GM12878 (cell line): ENCODE results near the gene NR1D1. TPM values are rescaled to one million over a fixed set of nuclear protein-coding genes. Genes with fewer than 3 reads are reported as not detected.
A peak's percentile ranks its signal among the peaks of the same experiment; 100 is the strongest.

ENCODE experiments used
- BCL3 ChIP-seq: IDR thresholded peaks from 2 replicates; pipeline ENCODE4 v1.6.1; 2011; ENCODE audit warnings: borderline replicate concordance, low read depth, mild to moderate bottlenecking, moderate library complexity, low read length; ENCODE audit not compliant: insufficient read depth, poor library complexity, severe bottlenecking
- BMI1 ChIP-seq: fragments of 450-650 bp; IDR thresholded peaks from 2 replicates; pipeline ENCODE4 v1.6.1; 2016; ENCODE audit warnings: mild to moderate bottlenecking, moderate library complexity, borderline replicate concordance
- CBX3 ChIP-seq: fragments of 200-600 bp; sonication (generic); IDR thresholded peaks from 2 replicates; pipeline ENCODE4 v1.6.1; 2016; ENCODE audit warnings: low read depth, borderline replicate concordance
- ETV6 ChIP-seq, 2 experiments: fragments of 450-650 bp in 1 of 2; IDR thresholded peaks in 1 of 2; conservative IDR thresholded peaks in 1 of 2; 2 replicates each; pipeline ENCODE4 v1.6.1; 2014; ENCODE audit warnings: antibody characterized with exemption in 1 of 2, borderline replicate concordance in 1 of 2, low read depth in 1 of 2, mild to moderate bottlenecking in 1 of 2, moderate library complexity in 1 of 2
- EZH2 ChIP-seq: IDR thresholded peaks from 2 replicates; pipeline ENCODE4 v1.6.1; 2012; ENCODE audit warnings: low read depth, mild to moderate bottlenecking, control low read depth, inconsistent platforms, low read length, borderline replicate concordance; ENCODE audit not compliant: control insufficient read depth
- FOS ChIP-seq: IDR thresholded peaks from 3 replicates; pipeline ENCODE4 v1.6.1; 2011; ENCODE audit warnings: borderline replicate concordance; ENCODE audit not compliant: insufficient read length; ENCODE audit errors: extremely low read depth
- GABPA ChIP-seq: IDR thresholded peaks from 2 replicates; pipeline ENCODE4 v1.6.1; 2014; ENCODE audit warnings: antibody characterized with exemption, low read depth, mild to moderate bottlenecking, inconsistent platforms
- KAT2A ChIP-seq: conservative IDR thresholded peaks from 2 replicates; pipeline ENCODE4 v1.6.1; 2011; ENCODE audit warnings: low read depth, low read length; ENCODE audit not compliant: control insufficient read depth
- LARP7 ChIP-seq: fragments of 450-650 bp; IDR thresholded peaks from 2 replicates; pipeline ENCODE4 v1.6.1; 2017; ENCODE audit warnings: mild to moderate bottlenecking
- NKRF ChIP-seq: fragments of 450-650 bp; conservative IDR thresholded peaks from 2 replicates; pipeline ENCODE4 v1.6.1; 2017; ENCODE audit warnings: mild to moderate bottlenecking, moderate library complexity
- PAX8 ChIP-seq: fragments of 450-650 bp; IDR thresholded peaks from 2 replicates; pipeline ENCODE4 v1.6.1; 2017; ENCODE audit warnings: mild to moderate bottlenecking, moderate library complexity
- RAD51 ChIP-seq: fragments of 450-650 bp; IDR thresholded peaks from 2 replicates; pipeline ENCODE4 v1.6.1; 2016; ENCODE audit warnings: moderate library complexity, mild to moderate bottlenecking, inconsistent platforms
- SP1 ChIP-seq: IDR thresholded peaks from one replicate; pipeline ENCODE4 v1.6.1; 2011; ENCODE audit warnings: low read depth, low read length
- TAF1 ChIP-seq: IDR thresholded peaks from 2 replicates; pipeline ENCODE4 v1.6.1; 2011; ENCODE audit warnings: mild to moderate bottlenecking, low read depth, low read length, borderline replicate concordance
- TCF3 ChIP-seq: IDR thresholded peaks from 2 replicates; pipeline ENCODE4 v1.6.1; 2012; ENCODE audit warnings: low read depth, mild to moderate bottlenecking, low read length, borderline replicate concordance; ENCODE audit not compliant: insufficient read depth
- WRNIP1 ChIP-seq: IDR thresholded peaks from 2 replicates; pipeline ENCODE4 v1.6.1; 2011; ENCODE audit warnings: low read depth, low read length, improper control_type of control experiment, borderline replicate concordance
- YBX1 ChIP-seq: fragments of 450-650 bp; IDR thresholded peaks from 2 replicates; pipeline ENCODE4 v1.6.1; 2016; ENCODE audit warnings: antibody characterized with exemption
- ZNF622 ChIP-seq: fragments of 450-650 bp; IDR thresholded peaks from 2 replicates; pipeline ENCODE4 v1.6.1; 2017; ENCODE audit warnings: mild to moderate bottlenecking, inconsistent platforms
- polyA plus RNA-seq, 11 experiments: library from polyadenylated mRNA; depleted of rRNA in 4 of 11; unstranded in 6 of 11; stranded (reverse) in 5 of 11; fragments of >200 nt; fragmentation: Nextera tagmentation in 4 of 11; fragmentation: Illumina TruSeq in 1 of 11; extraction: Ambion mirVana in 4 of 11; extraction: Trizol in 1 of 11; gene quantifications; 1 replicate in 1 of 11; 2 replicates in 10 of 11; pipeline versions ENCODE4 v1.2.1 to v1.2.3, GENCODE V29; 2011 to 2016; ENCODE audit warnings: inconsistent platforms in 2 of 11, missing spikeins in 2 of 11, low read depth in 1 of 11
- total RNA-seq, 4 experiments: library from RNA; depleted of rRNA in 3 of 4; stranded (reverse); fragments of >200 nt in 3 of 4; fragmentation: Illumina TruSeq in 1 of 4; extraction: Trizol in 1 of 4; gene quantifications; 2 replicates each; pipeline versions ENCODE4 v1.2.1 to v1.2.3, GENCODE V29; 2013 to 2021
- TF ChIP-seq, protein P1 (sequence below): fragments of 450-650 bp; IDR thresholded peaks from 2 replicates; pipeline ENCODE4 v1.6.1; 2017; ENCODE audit warnings: antibody characterized with exemption, mild to moderate bottlenecking, moderate library complexity
- TF ChIP-seq, protein P2 (sequence below): fragments of 450-650 bp; formaldehyde crosslinking; IDR thresholded peaks from 2 replicates; pipeline ENCODE4 v1.5.0; 2022; ENCODE audit warnings: mild to moderate bottlenecking, missing genetic modification characterization

Gene NR1D1
- total and polyA plus RNA-seq, 10 of the 15 experiments (the other 5 are each of a cell fraction or from before 2014, with no cell fraction given) = 0.10 to 3.4 (median 0.94) TPM

GRCh38 chr17:40095944-40096791 is 4.2 kb downstream of the NR1D1 start (continued):
- TF ChIP-seq, protein P1, sequence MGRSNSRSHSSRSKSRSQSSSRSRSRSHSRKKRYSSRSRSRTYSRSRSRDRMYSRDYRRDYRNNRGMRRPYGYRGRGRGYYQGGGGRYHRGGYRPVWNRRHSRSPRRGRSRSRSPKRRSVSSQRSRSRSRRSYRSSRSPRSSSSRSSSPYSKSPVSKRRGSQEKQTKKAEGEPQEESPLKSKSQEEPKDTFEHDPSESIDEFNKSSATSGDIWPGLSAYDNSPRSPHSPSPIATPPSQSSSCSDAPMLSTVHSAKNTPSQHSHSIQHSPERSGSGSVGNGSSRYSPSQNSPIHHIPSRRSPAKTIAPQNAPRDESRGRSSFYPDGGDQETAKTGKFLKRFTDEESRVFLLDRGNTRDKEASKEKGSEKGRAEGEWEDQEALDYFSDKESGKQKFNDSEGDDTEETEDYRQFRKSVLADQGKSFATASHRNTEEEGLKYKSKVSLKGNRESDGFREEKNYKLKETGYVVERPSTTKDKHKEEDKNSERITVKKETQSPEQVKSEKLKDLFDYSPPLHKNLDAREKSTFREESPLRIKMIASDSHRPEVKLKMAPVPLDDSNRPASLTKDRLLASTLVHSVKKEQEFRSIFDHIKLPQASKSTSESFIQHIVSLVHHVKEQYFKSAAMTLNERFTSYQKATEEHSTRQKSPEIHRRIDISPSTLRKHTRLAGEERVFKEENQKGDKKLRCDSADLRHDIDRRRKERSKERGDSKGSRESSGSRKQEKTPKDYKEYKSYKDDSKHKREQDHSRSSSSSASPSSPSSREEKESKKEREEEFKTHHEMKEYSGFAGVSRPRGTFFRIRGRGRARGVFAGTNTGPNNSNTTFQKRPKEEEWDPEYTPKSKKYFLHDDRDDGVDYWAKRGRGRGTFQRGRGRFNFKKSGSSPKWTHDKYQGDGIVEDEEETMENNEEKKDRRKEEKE = no peak
- TF ChIP-seq BCL3 (peak; percentile 46), NKRF (no peak), FOS (no peak), ETV6 (conservative IDR thresholded peaks at IDR 0.05 in 1 of 2, IDR thresholded peaks at IDR 0.05 in 1 of 2; ENCODE audit: borderline replicate concordance in 1 of 2, low read depth in 1 of 2) (peak in 1 of 2 experiments; percentile 99; a peak in 2 of 4 replicates), LARP7 (no peak), BMI1 (no peak), YBX1 (no peak), RAD51 (peak; percentile 91), WRNIP1 (no peak), ZNF622 (no peak), GABPA (no peak), SP1 (peak; percentile 64), CBX3 (no peak), EZH2 (no peak), PAX8 (no peak), TCF3 (no peak), KAT2A (no peak), TAF1 (no peak)
- TF ChIP-seq, protein P2, sequence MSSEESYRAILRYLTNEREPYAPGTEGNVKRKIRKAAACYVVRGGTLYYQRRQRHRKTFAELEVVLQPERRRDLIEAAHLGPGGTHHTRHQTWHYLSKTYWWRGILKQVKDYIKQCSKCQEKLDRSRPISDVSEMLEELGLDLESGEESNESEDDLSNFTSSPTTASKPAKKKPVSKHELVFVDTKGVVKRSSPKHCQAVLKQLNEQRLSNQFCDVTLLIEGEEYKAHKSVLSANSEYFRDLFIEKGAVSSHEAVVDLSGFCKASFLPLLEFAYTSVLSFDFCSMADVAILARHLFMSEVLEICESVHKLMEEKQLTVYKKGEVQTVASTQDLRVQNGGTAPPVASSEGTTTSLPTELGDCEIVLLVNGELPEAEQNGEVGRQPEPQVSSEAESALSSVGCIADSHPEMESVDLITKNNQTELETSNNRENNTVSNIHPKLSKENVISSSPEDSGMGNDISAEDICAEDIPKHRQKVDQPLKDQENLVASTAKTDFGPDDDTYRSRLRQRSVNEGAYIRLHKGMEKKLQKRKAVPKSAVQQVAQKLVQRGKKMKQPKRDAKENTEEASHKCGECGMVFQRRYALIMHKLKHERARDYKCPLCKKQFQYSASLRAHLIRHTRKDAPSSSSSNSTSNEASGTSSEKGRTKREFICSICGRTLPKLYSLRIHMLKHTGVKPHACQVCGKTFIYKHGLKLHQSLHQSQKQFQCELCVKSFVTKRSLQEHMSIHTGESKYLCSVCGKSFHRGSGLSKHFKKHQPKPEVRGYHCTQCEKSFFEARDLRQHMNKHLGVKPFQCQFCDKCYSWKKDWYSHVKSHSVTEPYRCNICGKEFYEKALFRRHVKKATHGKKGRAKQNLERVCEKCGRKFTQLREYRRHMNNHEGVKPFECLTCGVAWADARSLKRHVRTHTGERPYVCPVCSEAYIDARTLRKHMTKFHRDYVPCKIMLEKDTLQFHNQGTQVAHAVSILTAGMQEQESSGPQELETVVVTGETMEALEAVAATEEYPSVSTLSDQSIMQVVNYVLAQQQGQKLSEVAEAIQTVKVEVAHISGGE (CRISPR knock-in tag) = no peak
